Neural crest cell (in vitro differentiated cells): ENCODE results near the gene CCDC169. TPM values are rescaled to one million over a fixed set of nuclear protein-coding genes. Genes with fewer than 3 reads are reported as not detected.
A peak's percentile ranks its signal among the peaks of the same experiment; 100 is the strongest.
"Not testable (repeated sequence)": the region's sequence is repeated elsewhere in the genome, so short reads cannot be mapped to it uniquely, and the experiment has no call there.

Experiments used
- DNase-seq: peaks from one replicate; pipeline ENCODE4 v3.0.0; 2021; ENCODE audit warnings: low read depth, mixed read lengths, low spot score
- H3K27ac Mint-ChIP-seq: one replicate; pipeline ENCODE4 v1.8.0; 2021; ENCODE audit warnings: mild to moderate bottlenecking, mixed read lengths; ENCODE audit not compliant: unreplicated experiment
- H3K27me3 Mint-ChIP-seq: 2 replicates; pipeline ENCODE4 v1.8.0; 2021; ENCODE audit warnings: low read depth, mild to moderate bottlenecking, mixed read lengths
- H3K36me3 Mint-ChIP-seq: 2 replicates; pipeline ENCODE4 v1.8.0; 2021; ENCODE audit warnings: low read depth, mild to moderate bottlenecking, mixed read lengths
- H3K4me1 Mint-ChIP-seq: 2 replicates; pipeline ENCODE4 v1.8.0; 2021; ENCODE audit warnings: mixed read lengths
- H3K4me3 Mint-ChIP-seq: one replicate; pipeline ENCODE4 v1.8.0; 2021; ENCODE audit warnings: mild to moderate bottlenecking, mixed read lengths
- H3K9me3 Mint-ChIP-seq: 2 replicates; pipeline ENCODE4 v1.8.0; 2021; ENCODE audit warnings: mixed read lengths
- total RNA-seq: library from RNA; stranded (reverse); gene quantifications from 2 replicates; pipeline ENCODE4 v1.2.1, GENCODE V29; 2021
- TF ChIP-seq, protein P1 (sequence below): fragments of 200-600 bp; sonication (generic); conservative IDR thresholded peaks from 2 replicates; pipeline ENCODE4 v1.5.0; 2021; ENCODE audit warnings: antibody characterized with exemption, mild to moderate bottlenecking

CCDC169 gene
- total RNA-seq, 1 donor from 2014 or later, result 1.7 TPM

DNA sequence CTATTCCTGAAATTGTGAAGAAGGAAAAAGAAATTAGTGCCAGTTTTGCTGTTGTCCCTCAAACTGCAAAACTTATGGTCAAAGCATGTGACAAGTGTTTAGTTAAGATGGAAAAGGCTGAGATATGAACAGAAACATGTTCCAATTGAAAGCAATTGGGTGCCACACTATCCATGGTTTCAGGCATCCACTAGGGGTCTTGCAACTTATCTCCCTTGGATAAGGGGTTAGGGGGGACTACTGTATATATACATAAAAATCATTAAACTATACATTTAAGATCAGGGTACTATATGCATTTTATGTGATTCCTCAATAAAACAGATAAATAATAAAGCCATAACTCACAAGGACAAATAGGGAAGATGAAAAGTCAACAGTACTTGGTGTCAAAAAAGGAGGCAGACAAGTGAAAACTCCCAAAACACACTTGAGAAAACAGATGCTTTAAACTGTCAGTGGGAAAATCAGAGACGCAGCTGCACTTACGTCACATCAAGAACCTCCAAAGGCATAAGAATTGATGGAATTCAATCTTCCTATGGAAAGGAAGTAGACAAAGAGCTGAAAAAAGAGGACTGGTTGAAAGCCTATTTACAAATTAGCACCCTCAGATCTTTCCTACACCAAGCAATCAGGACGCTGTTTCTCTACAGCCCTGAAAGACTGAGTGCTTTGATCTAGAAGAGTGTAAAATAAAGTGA lies 40.5 kb upstream of the CCDC169 start:
- DNase-seq, result no peak
- Mint-ChIP-seq H3K4me1 (peaks cover 23% of the 10 kb centered on the region), H3K9me3 (no peaks in the 10 kb centered on the region), H3K27me3 (no peaks in the 10 kb centered on the region), H3K4me3 (no peak overlapping the region), H3K36me3 (no peaks in the 10 kb centered on the region), H3K27ac (peak overlapping the region; percentile 14)
- TF ChIP-seq, protein P1, sequence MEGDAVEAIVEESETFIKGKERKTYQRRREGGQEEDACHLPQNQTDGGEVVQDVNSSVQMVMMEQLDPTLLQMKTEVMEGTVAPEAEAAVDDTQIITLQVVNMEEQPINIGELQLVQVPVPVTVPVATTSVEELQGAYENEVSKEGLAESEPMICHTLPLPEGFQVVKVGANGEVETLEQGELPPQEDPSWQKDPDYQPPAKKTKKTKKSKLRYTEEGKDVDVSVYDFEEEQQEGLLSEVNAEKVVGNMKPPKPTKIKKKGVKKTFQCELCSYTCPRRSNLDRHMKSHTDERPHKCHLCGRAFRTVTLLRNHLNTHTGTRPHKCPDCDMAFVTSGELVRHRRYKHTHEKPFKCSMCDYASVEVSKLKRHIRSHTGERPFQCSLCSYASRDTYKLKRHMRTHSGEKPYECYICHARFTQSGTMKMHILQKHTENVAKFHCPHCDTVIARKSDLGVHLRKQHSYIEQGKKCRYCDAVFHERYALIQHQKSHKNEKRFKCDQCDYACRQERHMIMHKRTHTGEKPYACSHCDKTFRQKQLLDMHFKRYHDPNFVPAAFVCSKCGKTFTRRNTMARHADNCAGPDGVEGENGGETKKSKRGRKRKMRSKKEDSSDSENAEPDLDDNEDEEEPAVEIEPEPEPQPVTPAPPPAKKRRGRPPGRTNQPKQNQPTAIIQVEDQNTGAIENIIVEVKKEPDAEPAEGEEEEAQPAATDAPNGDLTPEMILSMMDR, result no peak

DNA sequence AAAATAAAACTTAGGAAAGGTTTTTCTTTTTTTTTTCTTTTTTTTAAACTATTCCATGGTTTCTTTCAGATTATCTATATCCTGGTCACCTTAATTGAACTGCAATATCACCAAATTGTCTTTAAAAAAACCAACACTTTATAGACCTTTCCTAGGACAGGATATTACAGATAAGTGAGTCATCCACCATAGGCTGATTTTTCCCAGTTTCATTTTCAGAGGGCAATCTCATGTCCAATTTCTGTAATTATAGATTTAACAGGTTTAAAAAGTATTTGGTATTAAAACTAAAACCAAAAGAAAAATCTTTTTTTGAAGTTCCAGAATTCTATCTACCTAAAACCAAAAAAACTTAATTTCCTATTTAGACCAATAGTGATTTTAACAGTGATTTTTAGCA lies 35.4 kb upstream of the CCDC169 start:
- Mint-ChIP-seq H3K9me3 (no peaks in the 10 kb centered on the region), H3K36me3 (peaks cover 10% of the 10 kb centered on the region), H3K27ac (no peak overlapping the region), H3K27me3 (no peaks in the 10 kb centered on the region), H3K4me1 (peaks cover 6% of the 10 kb centered on the region), H3K4me3 (no peak overlapping the region)
- TF ChIP-seq, protein P1, result no peak
- DNase-seq, result no peak

DNA sequence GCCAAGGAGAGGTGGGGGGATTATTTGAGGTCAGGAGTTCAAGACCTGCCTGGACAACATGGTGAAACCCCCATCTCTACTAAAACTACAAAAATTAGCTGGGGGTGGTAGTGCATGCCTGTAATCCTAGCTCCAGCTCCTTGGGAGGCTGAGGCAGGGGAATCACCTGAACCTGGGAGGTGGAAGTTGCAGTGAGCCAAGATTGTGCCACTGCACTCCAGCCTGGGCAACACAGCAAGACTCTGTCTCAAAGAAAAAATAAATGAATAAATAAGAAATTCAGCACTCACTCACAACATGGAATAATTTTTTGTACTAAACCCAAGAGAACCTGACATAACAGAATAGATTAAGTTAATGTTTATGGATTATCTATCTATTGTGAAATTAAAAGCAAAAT lies 34.6 kb upstream of the CCDC169 start:
- H3K4me1 Mint-ChIP-seq, H3K36me3 Mint-ChIP-seq, H3K4me3 Mint-ChIP-seq, H3K9me3 Mint-ChIP-seq, DNase-seq, H3K27me3 Mint-ChIP-seq, H3K27ac Mint-ChIP-seq: not testable (repeated sequence)

DNA sequence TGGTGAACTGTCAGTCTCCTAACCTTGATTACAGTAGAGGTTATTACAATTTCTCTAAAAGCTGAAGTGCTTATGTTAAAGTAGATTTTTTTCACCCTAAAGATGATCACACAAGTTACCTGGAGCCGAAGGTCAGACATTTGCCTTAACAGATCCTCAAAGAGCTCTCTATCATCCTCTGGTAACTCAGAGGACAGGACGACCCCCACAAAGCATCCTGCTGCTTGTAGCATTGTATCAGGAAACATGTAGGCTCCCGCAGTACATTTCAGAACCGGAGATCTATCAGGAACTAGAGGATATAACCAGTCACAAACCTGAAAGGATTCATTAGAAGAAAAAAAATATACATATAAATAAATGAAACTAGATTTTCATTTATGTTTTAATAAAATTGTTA lies 33.7 kb upstream of the CCDC169 start:
- no peak for DNase-seq
- no peaks in the 10 kb centered on the region for H3K9me3 Mint-ChIP-seq
- no peak overlapping the region for H3K27ac Mint-ChIP-seq
- no peak overlapping the region for H3K4me3 Mint-ChIP-seq
- peaks cover 6% of the 10 kb centered on the region for H3K4me1 Mint-ChIP-seq
- TF ChIP-seq, protein P1, result no peak
- H3K36me3 Mint-ChIP-seq, result peaks cover 13% of the 10 kb centered on the region
- H3K27me3 Mint-ChIP-seq, result no peaks in the 10 kb centered on the region

DNA sequence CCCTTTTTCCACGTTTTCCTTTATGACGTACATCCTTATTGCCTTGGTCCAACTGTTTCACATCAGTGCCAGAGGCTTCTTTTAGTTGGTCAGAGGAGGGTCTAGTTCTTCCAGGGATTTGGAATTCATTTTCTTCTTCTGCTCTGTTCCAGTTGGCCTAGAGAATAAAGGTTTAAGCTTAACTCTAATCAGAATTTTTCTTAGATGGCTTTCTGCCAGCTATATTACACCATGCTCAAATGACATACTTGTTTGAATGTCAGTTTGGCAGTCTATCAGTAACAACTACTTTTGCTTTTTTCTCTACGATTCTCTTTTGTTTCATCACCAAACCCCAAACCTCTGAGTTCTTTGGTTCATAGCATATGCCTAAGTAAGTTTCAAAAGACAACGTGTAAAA lies 31.7 kb upstream of the CCDC169 start:
- no peak overlapping the region for H3K27ac Mint-ChIP-seq
- peaks cover 23% of the 10 kb centered on the region for H3K36me3 Mint-ChIP-seq

DNA sequence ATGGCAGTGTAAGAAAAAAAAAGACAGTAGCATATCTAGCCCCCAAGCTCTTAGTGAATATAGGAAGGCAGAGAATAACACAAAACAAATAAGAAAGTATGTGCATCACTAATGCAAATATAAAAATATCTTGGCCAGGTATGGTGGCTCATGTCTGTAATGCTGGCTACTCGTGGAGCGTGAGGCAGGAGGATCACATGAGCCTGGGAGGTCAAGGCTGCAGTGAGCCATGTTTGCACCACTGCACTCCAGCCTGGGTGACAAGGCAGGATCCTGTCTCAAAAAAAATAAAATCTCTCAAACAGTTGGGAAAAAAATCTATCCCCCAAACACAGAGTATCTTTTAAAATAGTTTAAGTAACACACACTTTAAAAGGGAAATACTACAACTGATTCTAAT lies 31.2 kb upstream of the CCDC169 start:
- peaks cover 3% of the 10 kb centered on the region for H3K4me1 Mint-ChIP-seq
- TF ChIP-seq, protein P1, result no peak
- H3K27me3 Mint-ChIP-seq, result no peaks in the 10 kb centered on the region
- H3K4me3 Mint-ChIP-seq, result no peak overlapping the region
- no peak overlapping the region for H3K27ac Mint-ChIP-seq
- no peak for DNase-seq
- no peaks in the 10 kb centered on the region for H3K9me3 Mint-ChIP-seq
- H3K36me3 Mint-ChIP-seq, result peaks cover 23% of the 10 kb centered on the region

More for the DNA sequence above, 31.7 kb upstream of the CCDC169 start:
- Mint-ChIP-seq H3K9me3 (no peaks in the 10 kb centered on the region), H3K4me3 (no peak overlapping the region), H3K4me1 (peaks cover 6% of the 10 kb centered on the region), H3K27me3 (no peaks in the 10 kb centered on the region)
- no peak for DNase-seq
- TF ChIP-seq, protein P1, result no peak
